ENCODE results near the gene ELOVL2. TPM values are rescaled to one million over a fixed set of nuclear protein-coding genes. Genes with fewer than 3 reads are reported as not detected.

The ELOVL2 gene
- total RNA-seq, 4 donors from 2014 or later = 0.17 to 0.19 (median 0.18) TPM; not detected in 1

DNA sequence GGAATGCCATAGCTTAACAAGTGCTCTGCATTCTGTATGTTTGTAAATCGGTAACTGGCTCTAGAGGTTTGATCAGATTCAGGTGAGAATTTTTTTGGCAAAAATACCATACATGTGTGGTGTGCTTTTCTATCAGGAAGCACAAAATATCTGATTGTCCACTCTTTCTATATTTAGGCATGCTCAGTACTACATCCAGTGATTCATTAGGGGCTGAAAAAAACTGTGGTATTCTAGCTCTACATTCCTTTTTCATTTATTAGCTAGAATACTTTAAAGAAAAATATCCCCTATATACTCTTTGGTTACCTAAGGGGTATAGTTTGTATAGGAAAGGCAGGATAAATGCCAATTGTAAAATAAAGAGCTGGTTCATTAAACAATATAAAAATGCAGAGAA lies 10.6 kb upstream of the ELOVL2 start:
- H3K4me3 ChIP-seq = no peak overlapping the region
- H3K27me3 ChIP-seq = peaks cover 4% of the 10 kb centered on the region
- WGBS = 98% methylated on average over 1 of the region's 1 CpG
- H3K4me1 ChIP-seq = no peaks in the 10 kb centered on the region
- no peak overlapping the region for H3K27ac ChIP-seq
- no peak for DNase-seq (ENCODE audit: low spot score in 2 of 2)
- H3K36me3 ChIP-seq = no peaks in the 10 kb centered on the region
- no peak for TF ChIP-seq POLR2A (IDR thresholded peaks at IDR 0.05)
- no peak for TF ChIP-seq EP300 (IDR thresholded peaks at IDR 0.05)
- TF ChIP-seq POLR2AphosphoS5 (IDR thresholded peaks at IDR 0.05) = no peak
- TF ChIP-seq, protein P1, sequence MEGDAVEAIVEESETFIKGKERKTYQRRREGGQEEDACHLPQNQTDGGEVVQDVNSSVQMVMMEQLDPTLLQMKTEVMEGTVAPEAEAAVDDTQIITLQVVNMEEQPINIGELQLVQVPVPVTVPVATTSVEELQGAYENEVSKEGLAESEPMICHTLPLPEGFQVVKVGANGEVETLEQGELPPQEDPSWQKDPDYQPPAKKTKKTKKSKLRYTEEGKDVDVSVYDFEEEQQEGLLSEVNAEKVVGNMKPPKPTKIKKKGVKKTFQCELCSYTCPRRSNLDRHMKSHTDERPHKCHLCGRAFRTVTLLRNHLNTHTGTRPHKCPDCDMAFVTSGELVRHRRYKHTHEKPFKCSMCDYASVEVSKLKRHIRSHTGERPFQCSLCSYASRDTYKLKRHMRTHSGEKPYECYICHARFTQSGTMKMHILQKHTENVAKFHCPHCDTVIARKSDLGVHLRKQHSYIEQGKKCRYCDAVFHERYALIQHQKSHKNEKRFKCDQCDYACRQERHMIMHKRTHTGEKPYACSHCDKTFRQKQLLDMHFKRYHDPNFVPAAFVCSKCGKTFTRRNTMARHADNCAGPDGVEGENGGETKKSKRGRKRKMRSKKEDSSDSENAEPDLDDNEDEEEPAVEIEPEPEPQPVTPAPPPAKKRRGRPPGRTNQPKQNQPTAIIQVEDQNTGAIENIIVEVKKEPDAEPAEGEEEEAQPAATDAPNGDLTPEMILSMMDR (IDR thresholded peaks at IDR 0.05) = no peak
- no peaks in the 10 kb centered on the region for H3K9me3 ChIP-seq

DNA sequence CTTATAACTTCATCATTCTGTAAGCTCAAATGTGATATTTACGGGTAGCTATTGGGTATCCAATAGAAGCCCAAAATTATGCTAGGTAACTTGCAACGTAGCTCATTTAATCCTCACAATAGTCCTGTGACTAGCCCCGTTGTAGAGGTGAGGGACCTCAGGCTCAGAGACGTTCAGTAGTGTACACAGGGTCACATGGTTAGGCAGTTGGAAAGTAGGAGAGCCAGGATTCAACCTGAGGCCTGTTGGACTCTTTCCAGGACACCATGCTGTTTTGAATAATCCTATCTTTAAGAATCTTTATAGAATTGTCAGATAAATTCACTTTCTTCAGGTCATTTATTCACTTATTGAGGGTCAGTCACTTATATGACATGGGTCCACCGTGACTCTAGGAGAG lies 9.2 kb upstream of the ELOVL2 start:
- Histone ChIP-seq H3K4me1 (no peaks in the 10 kb centered on the region), H3K9me3 (no peaks in the 10 kb centered on the region), H3K27ac (no peak overlapping the region), H3K27me3 (peaks cover 13% of the 10 kb centered on the region), H3K36me3 (no peaks in the 10 kb centered on the region), H3K4me3 (no peak overlapping the region)
- DNase-seq (ENCODE audit: low spot score in 2 of 2) = no peak
- TF ChIP-seq POLR2A (IDR thresholded peaks at IDR 0.05) (no peak), EP300 (IDR thresholded peaks at IDR 0.05) (no peak), POLR2AphosphoS5 (IDR thresholded peaks at IDR 0.05) (no peak)
- TF ChIP-seq, protein P1 (IDR thresholded peaks at IDR 0.05) = no peak
- 72% methylated on average over 5 of the region's 5 CpGs for WGBS

DNA sequence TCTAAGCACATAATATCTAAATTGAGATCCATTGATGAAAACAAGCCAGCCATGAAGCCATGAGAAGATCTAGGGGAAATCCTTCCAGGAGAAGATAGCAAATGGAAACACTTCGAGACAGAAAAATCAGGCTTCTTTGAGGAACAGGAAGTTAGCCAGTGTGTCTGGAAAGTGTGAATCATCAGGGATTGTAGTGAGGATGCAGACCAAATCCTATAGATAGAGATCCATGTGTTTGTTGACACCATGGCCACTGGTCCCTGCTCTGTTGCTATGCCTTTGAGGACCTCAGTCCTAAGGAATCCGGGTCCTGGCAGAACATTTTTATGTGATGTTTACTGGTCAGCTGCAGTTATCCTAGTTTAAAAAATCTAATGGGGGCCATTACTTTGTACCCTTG lies 6.6 kb upstream of the ELOVL2 start:
- DNase-seq (ENCODE audit: low spot score in 2 of 2) = no peak
- Histone ChIP-seq H3K27ac (no peak overlapping the region), H3K4me3 (no peak overlapping the region), H3K9me3 (no peaks in the 10 kb centered on the region), H3K27me3 (peaks cover 37% of the 10 kb centered on the region), H3K36me3 (no peaks in the 10 kb centered on the region), H3K4me1 (no peaks in the 10 kb centered on the region)
- TF ChIP-seq POLR2A (IDR thresholded peaks at IDR 0.05) (no peak), POLR2AphosphoS5 (IDR thresholded peaks at IDR 0.05) (no peak), EP300 (IDR thresholded peaks at IDR 0.05) (no peak)
- TF ChIP-seq, protein P1 (IDR thresholded peaks at IDR 0.05) = no peak
- WGBS = 71% methylated on average over 2 of the region's 2 CpGs

DNA sequence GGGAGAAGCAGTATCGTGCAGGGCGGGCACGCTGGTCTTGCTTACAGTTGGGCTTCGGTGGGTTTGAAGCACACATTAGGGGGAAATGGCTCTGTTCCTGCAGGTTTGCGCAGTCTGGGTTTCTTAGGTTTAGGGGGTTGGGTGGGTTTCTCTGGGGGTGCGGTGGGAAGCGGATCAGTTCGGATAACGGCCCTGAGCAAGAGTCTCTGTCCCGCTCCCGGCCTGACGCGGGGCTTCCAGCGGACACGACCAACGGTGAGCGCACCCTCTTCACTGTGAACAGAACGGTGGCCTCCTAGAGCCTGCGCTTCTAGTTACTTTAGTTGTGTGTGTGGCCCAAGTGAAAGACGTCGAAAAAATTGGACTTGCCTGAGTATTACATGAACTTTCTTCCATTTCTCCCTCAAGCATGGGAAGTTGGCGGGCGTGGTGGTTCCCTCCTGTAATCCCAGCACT lies 635 bp upstream of the ELOVL2 start:
- Histone ChIP-seq H3K27ac (no peak overlapping the region), H3K27me3 (peaks cover 87% of the 10 kb centered on the region)

DNA sequence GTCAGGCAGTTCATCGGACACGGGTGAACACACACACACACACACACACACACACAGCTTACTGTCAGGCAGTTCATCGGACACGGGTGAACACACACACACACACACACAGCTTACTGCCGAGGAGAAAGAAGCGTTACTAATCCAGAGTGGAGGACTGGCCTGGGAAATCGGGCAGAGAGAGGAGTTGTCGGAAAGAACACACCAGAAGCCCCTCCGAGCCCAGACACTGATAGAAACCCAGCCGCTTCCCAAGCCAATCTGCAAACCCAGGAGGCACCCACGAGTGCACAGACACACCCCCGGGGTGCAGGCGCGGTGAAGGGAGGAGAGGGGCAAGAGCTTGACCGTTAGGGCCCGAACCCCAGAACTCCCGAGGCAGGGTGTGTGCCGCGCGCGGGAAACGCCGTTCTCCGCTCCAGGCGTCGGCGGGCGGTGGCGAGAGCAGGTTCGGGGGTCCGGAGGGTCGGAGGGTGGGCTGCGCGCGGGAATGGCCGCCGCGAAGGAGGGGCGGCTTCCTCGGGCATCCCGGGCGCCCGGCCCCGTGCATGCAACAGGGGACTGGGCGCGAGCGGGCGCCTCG lies 636 bp downstream of the ELOVL2 start:
- no peaks in the 10 kb centered on the region for H3K9me3 ChIP-seq
- H3K27me3 ChIP-seq = peaks cover 90% of the 10 kb centered on the region
- no CpG with 5 or more reads among the region's 49 CpGs for WGBS

More for the DNA sequence above, 635 bp upstream of the ELOVL2 start:
- WGBS = 29% methylated on average over 19 of the region's 23 CpGs
- no peak for TF ChIP-seq POLR2AphosphoS5 (IDR thresholded peaks at IDR 0.05)
- TF ChIP-seq, protein P1 (IDR thresholded peaks at IDR 0.05) = no peak
- peaks cover 19% of the 10 kb centered on the region for H3K4me1 ChIP-seq
- H3K4me3 ChIP-seq = peak overlapping the region; percentile 64
- H3K9me3 ChIP-seq = no peaks in the 10 kb centered on the region
- no peaks in the 10 kb centered on the region for H3K36me3 ChIP-seq
- no peak for DNase-seq (ENCODE audit: low spot score in 2 of 2)

More for the DNA sequence above, 636 bp downstream of the ELOVL2 start:
- Histone ChIP-seq H3K27ac (no peak overlapping the region), H3K36me3 (no peaks in the 10 kb centered on the region), H3K4me3 (peak overlapping the region; percentile 64), H3K4me1 (peaks cover 19% of the 10 kb centered on the region)
- no peak for DNase-seq (ENCODE audit: low spot score in 2 of 2)
- TF ChIP-seq POLR2AphosphoS5 (IDR thresholded peaks at IDR 0.05) (no peak), POLR2A (IDR thresholded peaks at IDR 0.05) (no peak), EP300 (IDR thresholded peaks at IDR 0.05) (no peak)
- TF ChIP-seq, protein P1 (IDR thresholded peaks at IDR 0.05) = no peak
